Subcutaneous adipose tissue (tissue), 4 donors: ENCODE results near the gene SLC25A38. TPM values are rescaled to one million over a fixed set of nuclear protein-coding genes. Genes with fewer than 3 reads are reported as not detected.

Source experiments
- CTCF ChIP-seq: fragments of 450-650 bp; IDR thresholded peaks from one replicate; pipeline ENCODE4 v1.5.1; 2016; ENCODE audit warnings: low read depth, mild to moderate bottlenecking, control low read depth, antibody characterized with exemption, moderate library complexity
- small RNA-seq: library from RNA; depleted of rRNA; stranded (forward); fragments of <200 nt; gene quantifications from one replicate; pipeline ENCODE3, GENCODE V24; 2016
- total RNA-seq, 4 donors: library from RNA; depleted of rRNA; stranded (reverse); fragments of >200 nt; gene quantifications; one replicate each; pipeline ENCODE4 v1.1.0, GENCODE V29; 2016

SLC25A38 gene
- total RNA-seq, 4 donors from 2014 or later: 16.6 to 25.4 (median 21.5) TPM

GRCh38 chr3:39435006-39435748 is 52.0 kb downstream of the SLC25A38 start:
- TF ChIP-seq CTCF: no peak

- TF ChIP-seq CTCF: no peak
Measured at GRCh38 chr3:39438880-39439279, 55.7 kb downstream of the SLC25A38 start.

GRCh38 chr3:39440316-39440715 is 57.1 kb downstream of the SLC25A38 start:
- TF ChIP-seq CTCF: no peak

GRCh38 chr3:39443530-39443929 is 60.4 kb downstream of the SLC25A38 start:
- no peak for TF ChIP-seq CTCF

GRCh38 chr3:39445927-39446326 is 62.8 kb downstream of the SLC25A38 start:
- TF ChIP-seq CTCF: no peak

- TF ChIP-seq CTCF: no peak
Measured at GRCh38 chr3:39446444-39446843, 63.3 kb downstream of the SLC25A38 start.

Small RNA genes within 50 kb of the gene (small RNA-seq; reads per million reads assigned to genes)
- gene SNORA6: not detected
- not detected for gene SNORA62

Other genes with a start within 250 kb of the SLC25A38 start
- 10 to 100 TPM; 19.7 to 52.2 (median 31.8) TPM for gene CSRNP1, start 229.8 kb upstream of the SLC25A38 start, total RNA-seq
- gene XIRP1, start 190.8 kb upstream of the SLC25A38 start, total RNA-seq: not detected
- under 1 TPM; 0.16 to 0.57 (median 0.20) TPM for gene CX3CR1, start 103.3 kb upstream of the SLC25A38 start, total RNA-seq
- gene CCR8, start 53.7 kb upstream of the SLC25A38 start, total RNA-seq: not detected
- 100 to 1,000 TPM; 490 to 861 (median 825) TPM for gene RPSA, start 23.4 kb downstream of the SLC25A38 start, total RNA-seq
- not detected for gene MOBP, start 84.3 kb downstream of the SLC25A38 start, total RNA-seq